Ovary (tissue), 3 donors: ENCODE results near the gene TOPBP1.

Experiments used
- EP300 ChIP-seq: sonication (generic); formaldehyde crosslinking; IDR thresholded peaks from one replicate; pipeline ENCODE4 v1.6.1; 2017; ENCODE audit warnings: antibody characterized with exemption
- POLR2A ChIP-seq: fragments of 450-650 bp; IDR thresholded peaks from one replicate; pipeline ENCODE4 v1.6.1; 2017; ENCODE audit warnings: antibody characterized with exemption, mild to moderate bottlenecking, moderate library complexity
- TF ChIP-seq, protein P1 (sequence below), 3 donors: fragments of 450-650 bp in 2 of 3; fragments of 200-600 bp in 1 of 3; IDR thresholded peaks; one replicate each; pipeline versions ENCODE4 v1.5.1 to v1.8.0; 2016 to 2022; ENCODE audit warnings: antibody characterized with exemption in 3 of 3, mild to moderate bottlenecking in 1 of 3
- donor health status: DM: no; HTN: no; CAD: no.

DNA sequence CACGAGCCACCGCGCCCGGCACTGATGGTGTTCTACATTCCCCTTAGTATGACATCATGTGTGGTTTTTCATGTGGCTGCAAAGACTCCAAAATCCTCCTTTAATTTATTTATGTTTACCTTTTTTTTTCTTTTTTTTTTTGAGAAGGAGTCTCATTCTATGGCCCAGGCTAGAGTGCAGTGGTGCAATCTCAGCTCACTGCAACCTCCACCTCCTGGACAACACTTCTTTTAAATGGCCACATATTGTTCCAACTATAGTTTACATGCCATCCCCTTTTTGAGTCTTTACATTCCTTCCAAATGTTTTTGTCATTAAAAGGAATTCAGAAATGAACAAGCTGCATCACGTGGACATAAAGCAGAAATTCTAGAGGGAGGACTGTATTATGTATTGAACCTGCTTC lies 98.6 kb downstream of the TOPBP1 start:
- TF ChIP-seq, protein P1, sequence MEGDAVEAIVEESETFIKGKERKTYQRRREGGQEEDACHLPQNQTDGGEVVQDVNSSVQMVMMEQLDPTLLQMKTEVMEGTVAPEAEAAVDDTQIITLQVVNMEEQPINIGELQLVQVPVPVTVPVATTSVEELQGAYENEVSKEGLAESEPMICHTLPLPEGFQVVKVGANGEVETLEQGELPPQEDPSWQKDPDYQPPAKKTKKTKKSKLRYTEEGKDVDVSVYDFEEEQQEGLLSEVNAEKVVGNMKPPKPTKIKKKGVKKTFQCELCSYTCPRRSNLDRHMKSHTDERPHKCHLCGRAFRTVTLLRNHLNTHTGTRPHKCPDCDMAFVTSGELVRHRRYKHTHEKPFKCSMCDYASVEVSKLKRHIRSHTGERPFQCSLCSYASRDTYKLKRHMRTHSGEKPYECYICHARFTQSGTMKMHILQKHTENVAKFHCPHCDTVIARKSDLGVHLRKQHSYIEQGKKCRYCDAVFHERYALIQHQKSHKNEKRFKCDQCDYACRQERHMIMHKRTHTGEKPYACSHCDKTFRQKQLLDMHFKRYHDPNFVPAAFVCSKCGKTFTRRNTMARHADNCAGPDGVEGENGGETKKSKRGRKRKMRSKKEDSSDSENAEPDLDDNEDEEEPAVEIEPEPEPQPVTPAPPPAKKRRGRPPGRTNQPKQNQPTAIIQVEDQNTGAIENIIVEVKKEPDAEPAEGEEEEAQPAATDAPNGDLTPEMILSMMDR (IDR thresholded peaks at IDR 0.05), result no peak
- TF ChIP-seq POLR2A, result no peak
- TF ChIP-seq EP300, result no peak
